T47D (cell line): ENCODE data around the gene GLMN.

Source experiments
- DNase-seq, 2 experiments: peaks; one replicate each; pipeline versions ENCODE4 v3.0.0 to v3.0.0-alpha.2; 2011 to 2012; ENCODE audit warnings: low read depth in 1 of 2, low spot score in 1 of 2
- JUND ChIP-seq: IDR thresholded peaks from 2 replicates; pipeline ENCODE4 v1.6.1; 2012; ENCODE audit warnings: low read depth
- in situ Hi-C: cut with HindIII; loops from 2 replicates; pipeline ENCODE4 v1.10.0; 2016; ENCODE audit warnings: low sequenced_read_pairs, low pct_unique_long_range_greater_than_20kb

GLMN gene, protein sequence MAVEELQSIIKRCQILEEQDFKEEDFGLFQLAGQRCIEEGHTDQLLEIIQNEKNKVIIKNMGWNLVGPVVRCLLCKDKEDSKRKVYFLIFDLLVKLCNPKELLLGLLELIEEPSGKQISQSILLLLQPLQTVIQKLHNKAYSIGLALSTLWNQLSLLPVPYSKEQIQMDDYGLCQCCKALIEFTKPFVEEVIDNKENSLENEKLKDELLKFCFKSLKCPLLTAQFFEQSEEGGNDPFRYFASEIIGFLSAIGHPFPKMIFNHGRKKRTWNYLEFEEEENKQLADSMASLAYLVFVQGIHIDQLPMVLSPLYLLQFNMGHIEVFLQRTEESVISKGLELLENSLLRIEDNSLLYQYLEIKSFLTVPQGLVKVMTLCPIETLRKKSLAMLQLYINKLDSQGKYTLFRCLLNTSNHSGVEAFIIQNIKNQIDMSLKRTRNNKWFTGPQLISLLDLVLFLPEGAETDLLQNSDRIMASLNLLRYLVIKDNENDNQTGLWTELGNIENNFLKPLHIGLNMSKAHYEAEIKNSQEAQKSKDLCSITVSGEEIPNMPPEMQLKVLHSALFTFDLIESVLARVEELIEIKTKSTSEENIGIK

DNA sequence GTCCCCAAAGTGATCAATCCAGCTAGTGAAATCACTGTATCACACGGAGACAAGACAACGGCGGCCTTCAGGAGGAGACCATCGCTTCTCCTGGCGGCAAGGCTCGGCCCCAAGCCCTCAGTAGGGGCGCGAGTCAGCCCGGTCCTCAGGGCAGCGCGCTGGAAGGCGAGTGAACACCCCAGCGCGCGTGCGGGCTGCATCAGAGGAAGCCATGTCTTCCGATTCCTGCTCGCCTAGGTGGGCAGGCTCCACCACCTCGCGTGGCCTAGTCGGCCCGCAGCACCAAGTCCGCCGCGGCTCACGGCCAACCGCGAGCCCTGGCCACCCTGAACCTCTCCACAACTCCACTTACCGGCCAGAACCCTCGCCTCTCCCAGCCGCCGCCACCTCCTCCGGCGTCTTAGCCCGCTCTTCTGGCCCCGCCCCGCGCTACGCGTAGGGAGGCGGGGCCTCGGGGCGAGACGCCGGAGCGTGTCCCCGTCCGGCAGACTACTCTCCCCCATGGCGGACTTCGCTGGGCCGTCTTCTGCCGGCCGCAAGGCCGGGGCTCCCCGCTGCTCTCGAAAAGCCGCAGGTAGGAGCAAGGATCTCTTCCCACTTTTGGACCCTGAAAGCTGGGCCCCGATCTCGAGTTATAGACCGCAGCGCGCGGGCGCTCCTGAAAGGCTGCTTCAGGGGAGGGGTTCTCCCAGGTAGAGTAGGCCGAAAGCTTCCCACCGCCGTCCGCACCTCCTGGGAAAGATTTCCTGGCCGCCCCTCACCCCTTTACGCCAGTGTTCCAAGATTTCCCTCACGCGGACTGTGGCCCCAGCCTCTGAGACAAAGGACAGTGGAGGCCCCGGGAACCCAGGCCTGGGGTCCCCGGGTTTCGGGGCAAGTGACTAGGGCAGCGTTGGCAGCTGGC is at the start of gene GLMN, which contains the start of gene RPAP2:
Gene GLMN (minus strand): TSS at position 415 of the 904 bp plus-strand sequence. CDS start 988 bp downstream, outside the sequence.
Gene RPAP2 (plus strand): TSS at position 487 of the 904 bp plus-strand sequence. CDS start 15 bp downstream, at position 502.
- peak; percentile 42 to 86 for DNase-seq
- no peak for TF ChIP-seq JUND
- in situ Hi-C loops: no loop called here

DNA sequence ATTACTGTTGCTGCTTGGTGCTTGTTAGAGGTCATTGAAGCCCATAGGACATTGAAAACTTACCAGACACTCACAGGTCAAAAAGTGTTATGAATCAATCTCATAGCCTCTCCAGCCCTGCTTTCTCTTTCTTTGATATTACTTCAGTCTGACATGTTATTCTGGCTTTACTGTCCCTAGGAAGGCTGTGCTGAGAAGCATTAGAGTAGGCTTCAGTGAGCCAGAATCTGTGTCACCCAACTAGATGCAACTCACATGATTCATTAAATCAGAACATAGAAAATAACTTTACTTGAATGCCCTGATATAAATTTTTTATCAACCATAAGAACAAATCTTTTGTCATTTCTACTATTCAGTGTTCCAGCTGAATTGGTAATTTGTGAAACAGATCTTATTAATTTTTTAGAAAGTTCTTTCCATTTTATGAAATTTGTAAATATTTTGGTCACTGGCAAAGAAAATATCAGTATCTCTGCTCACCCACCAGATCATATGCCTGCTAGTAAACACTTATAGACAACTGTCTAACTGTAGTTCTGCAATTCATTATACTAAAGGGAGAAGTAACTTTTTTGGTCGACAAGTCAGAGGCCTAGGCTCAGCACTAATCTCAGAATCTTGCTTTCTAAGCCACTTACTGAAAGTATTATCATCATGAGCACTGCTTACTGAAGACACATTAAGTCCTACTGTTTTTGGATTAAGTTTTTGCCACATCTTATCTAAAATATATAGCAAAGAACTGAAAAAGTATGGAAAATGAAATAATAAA is 48.3 kb upstream of the GLMN start:
- in situ Hi-C loops: no loop called here
- DNase-seq: no peak
- TF ChIP-seq JUND: no peak

DNA sequence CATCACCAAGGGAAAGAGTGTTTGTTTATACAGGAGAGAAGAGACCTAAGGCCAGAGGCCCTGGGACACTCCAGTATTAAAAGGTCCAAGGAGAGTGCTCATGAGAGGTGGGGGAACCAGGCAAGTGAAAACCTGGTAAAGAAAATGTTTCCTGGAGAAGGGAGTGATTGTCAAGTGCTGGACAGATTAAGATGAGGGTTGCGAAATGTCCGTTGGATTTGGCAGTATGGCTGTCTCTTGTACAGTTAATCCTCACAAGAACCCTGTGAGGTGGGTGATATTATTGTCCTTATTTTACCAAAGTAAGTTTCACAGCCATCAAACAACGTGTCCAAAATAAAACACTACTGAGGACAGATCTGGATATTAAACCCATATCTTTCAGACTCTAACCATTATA is 44.3 kb upstream of the GLMN start:
- no peak for DNase-seq
- no peak for TF ChIP-seq JUND
- in situ Hi-C loops: no loop called here

DNA sequence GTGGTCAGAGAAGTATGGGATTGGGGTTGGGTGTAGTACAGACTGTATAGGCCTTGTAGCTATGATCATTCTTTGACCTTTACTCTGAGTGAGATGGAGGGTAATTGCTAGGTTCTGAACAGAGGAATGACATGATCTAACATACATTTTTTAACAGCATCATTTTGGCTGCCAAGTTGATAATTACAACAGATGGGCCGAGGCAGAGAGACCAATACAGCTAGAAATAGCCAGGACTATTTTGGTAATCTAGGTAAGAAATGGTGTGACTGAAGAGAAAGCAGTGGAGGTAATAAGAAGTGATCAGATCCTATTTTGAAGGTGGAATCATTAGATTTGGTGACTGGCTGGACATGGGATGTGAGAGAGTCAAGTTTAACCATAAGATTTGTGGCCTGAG is 43.6 kb upstream of the GLMN start:
- in situ Hi-C loops: no loop called here
- DNase-seq: no peak
- TF ChIP-seq JUND: no peak

DNA sequence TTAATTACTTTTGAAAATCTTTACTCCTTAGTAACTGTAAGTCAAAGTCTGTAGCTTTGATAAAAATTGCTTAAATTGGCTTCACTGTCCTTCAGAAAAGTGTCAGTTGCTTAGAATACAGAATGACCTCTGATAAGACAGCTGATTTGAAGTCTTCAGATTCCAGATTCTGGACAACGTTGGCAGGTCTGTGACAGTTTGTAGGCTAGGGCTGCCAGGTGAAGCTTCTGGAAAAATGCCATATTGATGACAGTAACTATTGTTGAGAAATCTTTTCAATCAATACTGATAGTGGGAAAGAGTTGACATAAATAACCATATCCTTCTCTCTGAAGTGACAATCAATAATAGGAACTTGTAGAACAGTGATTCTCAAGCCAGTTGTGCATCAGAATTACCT is 41.4 kb upstream of the GLMN start:
- no peak for TF ChIP-seq JUND
- in situ Hi-C loops: no loop called here
- no peak for DNase-seq

DNA sequence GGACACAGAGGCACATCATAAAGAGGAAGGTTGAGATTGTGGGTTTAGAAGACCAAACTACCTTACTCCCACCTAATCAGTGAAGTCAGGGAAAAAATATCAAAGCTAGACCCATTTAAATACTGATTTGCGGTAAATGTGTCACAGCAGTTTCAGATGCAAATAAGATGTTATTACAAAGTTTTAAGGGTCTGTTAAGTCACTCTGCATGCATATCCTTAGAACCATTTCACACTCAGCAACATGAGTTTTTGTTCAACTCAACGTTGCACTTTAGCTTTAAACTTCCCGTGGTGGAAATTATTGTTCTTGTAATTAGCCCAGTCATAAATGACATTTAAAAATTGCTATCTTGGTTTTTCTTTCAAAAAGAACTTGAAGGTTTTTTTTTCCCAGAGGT is 34.9 kb upstream of the GLMN start:
- no peak for TF ChIP-seq JUND
- in situ Hi-C loops: no loop called here
- DNase-seq: no peak

- in situ Hi-C loops: no loop called here
- TF ChIP-seq JUND: no peak
- no peak for DNase-seq
These were observed 30.8 kb upstream of the GLMN start for GRCh38 chr1:92329347-92330129.

DNA sequence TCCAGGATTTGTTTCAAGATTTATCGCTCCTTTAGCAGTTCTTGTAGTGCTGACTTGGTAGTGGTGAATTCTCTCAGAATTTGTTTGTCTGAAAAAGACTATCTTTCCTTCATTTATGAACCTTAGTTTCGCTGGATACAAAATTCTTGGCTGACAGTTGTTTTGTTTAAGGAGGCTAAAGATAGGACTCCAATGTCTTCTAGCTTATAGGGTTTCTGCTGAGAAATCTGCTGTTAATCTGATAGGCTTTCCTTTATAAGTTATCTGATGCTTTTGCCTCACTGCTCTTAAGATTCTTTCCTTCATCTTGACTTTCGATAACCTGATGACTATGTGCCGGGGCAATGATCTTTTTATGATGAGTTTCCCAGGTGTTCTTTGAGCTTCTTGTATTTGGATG is 29.0 kb upstream of the GLMN start:
- no peak for TF ChIP-seq JUND
- DNase-seq: no peak
- in situ Hi-C loops: no loop called here

DNA sequence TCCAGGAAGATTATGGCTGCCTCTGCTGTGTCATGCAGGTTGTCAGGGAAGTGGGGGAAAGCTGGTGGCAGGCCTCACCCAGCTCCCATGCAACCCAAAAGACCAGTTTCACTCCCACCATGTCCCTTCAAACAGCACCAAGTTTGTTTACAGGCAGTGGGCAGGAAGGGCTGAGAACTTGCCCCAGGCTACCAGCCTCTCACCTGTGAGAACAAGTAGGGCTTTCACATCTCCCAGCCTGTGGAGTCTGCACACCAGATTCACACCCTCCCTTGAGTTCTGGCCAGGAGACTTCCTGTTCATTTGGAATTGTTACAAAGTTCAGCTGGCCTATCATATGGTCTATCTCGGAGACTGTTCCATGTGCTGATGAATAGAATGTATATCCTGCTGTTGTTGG is 27.9 kb upstream of the GLMN start:
- in situ Hi-C loops: no loop called here
- no peak for TF ChIP-seq JUND
- no peak for DNase-seq

DNA sequence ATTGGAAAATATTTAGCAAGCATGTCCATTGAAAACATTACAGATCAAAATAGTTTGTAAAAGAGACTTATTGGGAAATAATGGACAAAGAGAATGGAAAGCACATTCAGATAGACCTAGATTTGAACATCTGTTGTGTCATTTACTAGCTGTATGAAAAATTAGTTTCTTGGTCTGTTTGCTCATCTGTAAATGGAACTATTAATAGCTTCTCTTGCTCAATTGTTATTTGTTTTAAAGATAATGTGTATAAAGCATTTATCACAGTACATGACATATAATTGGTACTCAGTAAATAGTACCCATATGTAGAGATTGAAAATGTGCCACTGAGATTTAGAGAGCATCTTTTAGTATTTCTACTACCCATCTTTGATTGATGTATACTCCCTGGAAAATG is 26.0 kb upstream of the GLMN start:
- TF ChIP-seq JUND: no peak
- in situ Hi-C loops: no loop called here

More for the DNA sequence above, 26.0 kb upstream of the GLMN start:
- DNase-seq: no peak
